ENCODE results near the gene FBXL16. TPM values are rescaled to one million over a fixed set of nuclear protein-coding genes. Genes with fewer than 3 reads are reported as not detected.
A peak's percentile ranks its signal among the peaks of the same experiment; 100 is the strongest.

Gene FBXL16
- total RNA-seq, 4 donors from 2014 or later, result 2.2 to 8.4 (median 3.7) TPM

- Histone ChIP-seq H3K27ac (no peak overlapping the region), H3K27me3 (peaks cover 0 to 36% (median 1%) of the 10 kb centered on the region in 4 donors), H3K36me3 (peaks cover 19 to 58% (median 32%) of the 10 kb centered on the region in 3 donors), H3K9me3 (no peaks in the 10 kb centered on the region), H3K4me3 (no peak overlapping the region), H3K4me1 (peaks cover 23 to 34% (median 28%) of the 10 kb centered on the region in 3 donors)
- 62 to 87% methylated on average over 5 to 9 of the region's 22 CpGs for WGBS, 2 donors
- TF ChIP-seq POLR2A (IDR thresholded peaks at IDR 0.05), result no peak
- TF ChIP-seq, protein P1, sequence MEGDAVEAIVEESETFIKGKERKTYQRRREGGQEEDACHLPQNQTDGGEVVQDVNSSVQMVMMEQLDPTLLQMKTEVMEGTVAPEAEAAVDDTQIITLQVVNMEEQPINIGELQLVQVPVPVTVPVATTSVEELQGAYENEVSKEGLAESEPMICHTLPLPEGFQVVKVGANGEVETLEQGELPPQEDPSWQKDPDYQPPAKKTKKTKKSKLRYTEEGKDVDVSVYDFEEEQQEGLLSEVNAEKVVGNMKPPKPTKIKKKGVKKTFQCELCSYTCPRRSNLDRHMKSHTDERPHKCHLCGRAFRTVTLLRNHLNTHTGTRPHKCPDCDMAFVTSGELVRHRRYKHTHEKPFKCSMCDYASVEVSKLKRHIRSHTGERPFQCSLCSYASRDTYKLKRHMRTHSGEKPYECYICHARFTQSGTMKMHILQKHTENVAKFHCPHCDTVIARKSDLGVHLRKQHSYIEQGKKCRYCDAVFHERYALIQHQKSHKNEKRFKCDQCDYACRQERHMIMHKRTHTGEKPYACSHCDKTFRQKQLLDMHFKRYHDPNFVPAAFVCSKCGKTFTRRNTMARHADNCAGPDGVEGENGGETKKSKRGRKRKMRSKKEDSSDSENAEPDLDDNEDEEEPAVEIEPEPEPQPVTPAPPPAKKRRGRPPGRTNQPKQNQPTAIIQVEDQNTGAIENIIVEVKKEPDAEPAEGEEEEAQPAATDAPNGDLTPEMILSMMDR (IDR thresholded peaks at IDR 0.05), result no peak
- intact Hi-C loops (cut with DNase I), result no loop called here
- no peak for DNase-seq
Measured at GRCh38 chr16:730666-731509, 25.3 kb upstream of the FBXL16 start.

GRCh38 chr16:729768-730665, 24.4 kb upstream of the FBXL16 start:
- DNase-seq, result no peak
- peaks cover 0 to 45% (median 1%) of the 10 kb centered on the region in 4 donors for H3K27me3 ChIP-seq
- WGBS, 2 donors, result 73 to 85% methylated on average over 4 to 5 of the region's 37 CpGs
- no peaks in the 10 kb centered on the region for H3K9me3 ChIP-seq
- intact Hi-C loops (cut with DNase I), result no loop called here
- peaks cover 19 to 49% (median 26%) of the 10 kb centered on the region in 3 donors for H3K36me3 ChIP-seq
- peaks cover 23 to 35% (median 28%) of the 10 kb centered on the region in 3 donors for H3K4me1 ChIP-seq
- no peak for TF ChIP-seq POLR2A (IDR thresholded peaks at IDR 0.05)
- TF ChIP-seq, protein P1 (IDR thresholded peaks at IDR 0.05), result no peak
- no peak overlapping the region for H3K4me3 ChIP-seq
- H3K27ac ChIP-seq, result no peak overlapping the region

GRCh38 chr16:728890-729744, 23.5 kb upstream of the FBXL16 start:
- DNase-seq, result no peak
- no peak for TF ChIP-seq POLR2A (IDR thresholded peaks at IDR 0.05)
- TF ChIP-seq, protein P1 (IDR thresholded peaks at IDR 0.05), result no peak
- Histone ChIP-seq H3K27me3 (peaks cover 0 to 49% (median 1%) of the 10 kb centered on the region in 4 donors), H3K9me3 (no peaks in the 10 kb centered on the region), H3K27ac (peak overlapping the region in 1 of 4 donors; percentile 5), H3K36me3 (peaks cover 11 to 40% (median 19%) of the 10 kb centered on the region in 3 donors), H3K4me3 (peak overlapping the region in 2 of 4 donors; percentile 54 to 67), H3K4me1 (peaks cover 23 to 35% (median 28%) of the 10 kb centered on the region in 3 donors)
- WGBS, 2 donors, result 38 to 78% methylated on average over 7 to 16 of the region's 55 CpGs
- intact Hi-C loops (cut with DNase I), result no loop called here

GRCh38 chr16:728131-728889, 22.7 kb upstream of the FBXL16 start:
- Histone ChIP-seq H3K4me3 (peak overlapping the region; percentile 25 to 67 (median 48)), H3K27me3 (peaks cover 0 to 49% (median 1%) of the 10 kb centered on the region in 4 donors)
- WGBS, 2 donors, result 0% methylated on average over 1 to 6 of the region's 80 CpGs

More at GRCh38 chr16:728131-728889, 22.7 kb upstream of the FBXL16 start:
- H3K9me3 ChIP-seq, result no peaks in the 10 kb centered on the region
- H3K27ac ChIP-seq, result peak overlapping the region in 3 of 4 donors; percentile 0 to 53 (median 48)
- intact Hi-C loops (cut with DNase I), result no loop called here
- H3K36me3 ChIP-seq, result peaks cover 4 to 32% (median 11%) of the 10 kb centered on the region in 3 donors
- peaks cover 23 to 35% (median 28%) of the 10 kb centered on the region in 3 donors for H3K4me1 ChIP-seq
- DNase-seq, result no peak
- TF ChIP-seq, protein P1 (IDR thresholded peaks at IDR 0.05), result no peak
- peak in 1 of 4 donors; percentile 5 for TF ChIP-seq POLR2A (IDR thresholded peaks at IDR 0.05)

Measured in esophagus squamous epithelium (tissue), 5 donors.